GM18526 (cell line): ENCODE measurements around the gene PPP3CB.

Experiments used
- POLR2A ChIP-seq: IDR thresholded peaks from 3 replicates; pipeline ENCODE4 v1.6.1; 2011; ENCODE audit not compliant: insufficient read length; ENCODE audit errors: extremely low read depth

Gene PPP3CB

GRCh38 chr10:73449113-73449512 lies 46.7 kb downstream of the PPP3CB start:
- no peak for TF ChIP-seq POLR2A

- TF ChIP-seq POLR2A: no peak
Observed at GRCh38 chr10:73448384-73448783, 47.4 kb downstream of the PPP3CB start.

- TF ChIP-seq POLR2A: no peak
Observed at GRCh38 chr10:73446926-73447325, 48.9 kb downstream of the PPP3CB start.

GRCh38 chr10:73444457-73444856 lies 51.4 kb downstream of the PPP3CB start:
- TF ChIP-seq POLR2A: no peak

- no peak for TF ChIP-seq POLR2A
Observed at GRCh38 chr10:73439605-73440312, 56.1 kb downstream of the PPP3CB start.

- TF ChIP-seq POLR2A: no peak
Observed at GRCh38 chr10:73439055-73439454, 56.8 kb downstream of the PPP3CB start.

- TF ChIP-seq POLR2A: no peak
Observed at GRCh38 chr10:73433538-73433867, 62.3 kb downstream of the PPP3CB start, which contains the start of gene MSS51. Gene MSS51 (minus strand): TSS chr10:73433561. CDS start chr10:73428284, 5,277 bp downstream.

GRCh38 chr10:73432646-73433537 lies 62.9 kb downstream of the PPP3CB start:
- no peak for TF ChIP-seq POLR2A

GRCh38 chr10:73426318-73426717 lies 69.5 kb downstream of the PPP3CB start:
- no peak for TF ChIP-seq POLR2A

- TF ChIP-seq POLR2A: no peak
Observed at GRCh38 chr10:73424478-73424877, 71.3 kb downstream of the PPP3CB start.

- no peak for TF ChIP-seq POLR2A
Observed at GRCh38 chr10:73423309-73423708, 72.5 kb downstream of the PPP3CB start.

- TF ChIP-seq POLR2A: no peak
Observed at GRCh38 chr10:73416571-73416970, 79.3 kb downstream of the PPP3CB start.

GRCh38 chr10:73414230-73414945 lies 81.4 kb downstream of the PPP3CB start:
- no peak for TF ChIP-seq POLR2A

- peak; percentile 83 for TF ChIP-seq POLR2A
Observed at GRCh38 chr10:73413528-73414229, 82.1 kb downstream of the PPP3CB start, which contains the start of gene ANXA7. Gene ANXA7 (minus strand): TSS chr10:73414058. CDS start chr10:73400856, 13,202 bp downstream.

GRCh38 chr10:73413108-73413527 lies 82.7 kb downstream of the PPP3CB start:
- TF ChIP-seq POLR2A: no peak
